ENCODE measurements around the gene COX19.

Gene COX19

DNA sequence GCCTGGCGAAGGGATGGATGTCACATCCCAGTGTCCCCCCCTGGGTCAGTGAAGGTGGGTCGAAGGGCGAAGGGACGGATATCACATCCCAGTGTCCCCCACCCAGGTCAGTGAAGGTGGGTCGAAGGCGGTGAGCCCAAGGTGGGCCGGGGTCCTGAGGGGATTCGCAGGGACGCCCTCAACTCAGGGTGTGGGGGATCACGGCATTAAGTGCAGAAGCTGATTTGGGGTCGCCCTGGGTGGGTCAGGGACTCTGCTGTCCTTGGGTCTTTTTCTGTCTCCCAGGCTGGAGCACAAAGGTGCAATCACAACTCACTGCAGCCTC lies 42.7 kb downstream of the COX19 start:
- no peak for DNase-seq (ENCODE audit: extremely low spot score)
- TF ChIP-seq L3MBTL2 (conservative IDR thresholded peaks at IDR 0.05) (no peak), CTBP1 (IDR thresholded peaks at IDR 0.05; ENCODE audit: borderline replicate concordance) (no peak), FOXM1 (IDR thresholded peaks at IDR 0.05; ENCODE audit: borderline replicate concordance) (no peak), FOXK2 (IDR thresholded peaks at IDR 0.05) (no peak), LEF1 (IDR thresholded peaks at IDR 0.05; ENCODE audit: borderline replicate concordance) (no peak), ELF4 (IDR thresholded peaks at IDR 0.05) (no peak), ARNT (IDR thresholded peaks at IDR 0.05) (no peak), ZNF384 (IDR thresholded peaks at IDR 0.05) (no peak), SP1 (IDR thresholded peaks at IDR 0.05) (no peak), NFRKB (IDR thresholded peaks at IDR 0.05) (no peak), HDGF (IDR thresholded peaks at IDR 0.05; ENCODE audit: borderline replicate concordance) (no peak), TARDBP (IDR thresholded peaks at IDR 0.05) (no peak), BHLHE40 (IDR thresholded peaks at IDR 0.05; ENCODE audit: borderline replicate concordance) (no peak), FOXA1 (IDR thresholded peaks at IDR 0.05) (no peak), SUZ12 (IDR thresholded peaks at IDR 0.05) (no peak)
- TF ChIP-seq, protein P1, sequence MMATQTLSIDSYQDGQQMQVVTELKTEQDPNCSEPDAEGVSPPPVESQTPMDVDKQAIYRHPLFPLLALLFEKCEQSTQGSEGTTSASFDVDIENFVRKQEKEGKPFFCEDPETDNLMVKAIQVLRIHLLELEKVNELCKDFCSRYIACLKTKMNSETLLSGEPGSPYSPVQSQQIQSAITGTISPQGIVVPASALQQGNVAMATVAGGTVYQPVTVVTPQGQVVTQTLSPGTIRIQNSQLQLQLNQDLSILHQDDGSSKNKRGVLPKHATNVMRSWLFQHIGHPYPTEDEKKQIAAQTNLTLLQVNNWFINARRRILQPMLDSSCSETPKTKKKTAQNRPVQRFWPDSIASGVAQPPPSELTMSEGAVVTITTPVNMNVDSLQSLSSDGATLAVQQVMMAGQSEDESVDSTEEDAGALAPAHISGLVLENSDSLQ (IDR thresholded peaks at IDR 0.05) = no peak
- CTCF ChIA-PET = no interaction called here
- POLR2A ChIA-PET = no interaction called here

DNA sequence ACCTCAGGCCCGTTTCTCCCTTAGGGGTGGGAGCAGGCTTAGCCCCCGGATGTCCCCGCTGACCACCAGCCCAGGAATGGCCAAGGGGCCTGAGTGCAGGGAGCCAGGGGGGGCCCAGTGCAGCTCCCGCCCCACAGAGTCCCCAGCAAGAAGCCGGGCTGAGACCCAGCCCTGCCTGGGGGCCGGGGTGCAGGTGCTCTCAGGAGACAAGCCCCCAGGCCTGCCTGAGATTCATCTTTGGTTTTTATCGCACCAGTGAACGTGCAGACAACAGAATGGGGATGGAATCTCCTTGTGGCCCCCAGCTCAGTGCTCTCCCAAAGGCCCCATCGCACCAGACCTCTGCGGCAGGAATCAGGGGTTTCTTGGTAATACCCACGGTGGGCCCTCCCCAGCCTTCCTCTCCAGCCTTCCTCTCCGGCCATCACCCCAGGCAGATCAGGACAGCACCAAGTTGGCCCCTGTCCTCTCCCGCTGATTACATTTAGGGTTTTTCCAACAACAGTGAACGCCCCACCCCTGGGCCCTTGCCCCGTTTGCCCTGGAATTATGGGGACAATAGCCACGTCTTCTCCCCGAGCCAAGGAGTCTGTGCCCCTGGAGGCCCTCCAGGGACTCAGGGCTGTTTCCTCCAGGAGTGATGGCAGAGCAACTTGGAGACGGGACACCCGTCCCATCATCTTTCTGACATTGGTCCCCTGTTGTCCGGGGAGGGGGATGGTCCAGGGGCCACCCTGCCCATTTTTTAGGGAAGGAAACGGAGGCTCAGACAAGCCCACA lies 43.3 kb downstream of the COX19 start:
- no peak for TF ChIP-seq FOXA1 (IDR thresholded peaks at IDR 0.05)
- no peak for TF ChIP-seq CTBP1 (IDR thresholded peaks at IDR 0.05; ENCODE audit: borderline replicate concordance)
- TF ChIP-seq SUZ12 (IDR thresholded peaks at IDR 0.05) = no peak
- no peak for TF ChIP-seq HDGF (IDR thresholded peaks at IDR 0.05; ENCODE audit: borderline replicate concordance)
- TF ChIP-seq L3MBTL2 (conservative IDR thresholded peaks at IDR 0.05) = no peak
- TF ChIP-seq TARDBP (IDR thresholded peaks at IDR 0.05) = no peak
- TF ChIP-seq, protein P1 (IDR thresholded peaks at IDR 0.05) = no peak
- no peak for TF ChIP-seq FOXM1 (IDR thresholded peaks at IDR 0.05; ENCODE audit: borderline replicate concordance)
- TF ChIP-seq ARNT (IDR thresholded peaks at IDR 0.05) = no peak
- no peak for TF ChIP-seq ZNF384 (IDR thresholded peaks at IDR 0.05)
- no peak for TF ChIP-seq NFRKB (IDR thresholded peaks at IDR 0.05)
- no peak for DNase-seq (ENCODE audit: extremely low spot score)
- ChIA-PET POLR2A (no interaction called here), CTCF (no interaction called here)

DNA sequence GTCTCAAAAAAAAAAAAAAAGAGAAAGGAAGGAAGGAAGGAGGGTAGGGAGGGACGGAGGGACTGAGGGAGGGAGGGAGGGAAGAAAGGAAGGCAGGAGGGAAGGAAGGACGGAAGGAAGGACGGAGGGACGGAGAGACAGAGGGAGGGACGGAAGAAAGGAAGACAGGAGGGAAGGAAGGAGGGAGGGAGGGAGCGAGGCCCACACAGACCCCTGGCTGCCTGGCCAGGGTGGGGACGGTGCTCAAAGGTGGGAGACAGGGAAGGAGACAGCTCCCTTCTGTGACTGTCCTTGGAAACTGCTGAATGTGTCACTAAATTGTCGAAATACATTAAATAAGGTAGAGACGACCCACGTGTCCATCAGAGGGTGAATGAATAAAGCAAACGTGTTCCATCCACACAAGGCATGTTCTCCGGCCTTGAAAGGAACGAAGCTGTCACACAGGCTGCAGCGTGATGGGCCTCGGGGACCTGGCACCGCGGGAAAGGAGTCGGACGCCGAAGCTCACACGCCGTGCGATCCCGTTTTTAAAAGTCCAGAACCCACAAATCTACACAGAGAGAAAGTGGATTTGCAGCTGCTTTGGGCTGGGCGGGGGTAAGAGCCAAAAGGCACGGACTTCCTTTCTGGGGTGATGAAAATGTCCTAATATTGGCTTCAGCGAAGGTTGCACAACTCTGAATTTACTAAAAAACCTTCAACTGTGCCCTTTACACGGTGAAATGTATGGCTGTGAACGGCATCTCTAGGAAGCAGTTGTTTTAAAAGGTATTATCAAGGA lies 44.2 kb downstream of the COX19 start:
- ChIA-PET CTCF (no interaction called here), POLR2A (no interaction called here)
- DNase-seq (ENCODE audit: extremely low spot score) = no peak
- TF ChIP-seq TARDBP (IDR thresholded peaks at IDR 0.05) (no peak), FOXM1 (IDR thresholded peaks at IDR 0.05; ENCODE audit: borderline replicate concordance) (no peak), ZNF384 (IDR thresholded peaks at IDR 0.05) (no peak), FOXK2 (IDR thresholded peaks at IDR 0.05) (no peak), FOXA1 (IDR thresholded peaks at IDR 0.05) (no peak), CTBP1 (IDR thresholded peaks at IDR 0.05; ENCODE audit: borderline replicate concordance) (no peak)
- TF ChIP-seq, protein P1 (IDR thresholded peaks at IDR 0.05) = no peak

DNA sequence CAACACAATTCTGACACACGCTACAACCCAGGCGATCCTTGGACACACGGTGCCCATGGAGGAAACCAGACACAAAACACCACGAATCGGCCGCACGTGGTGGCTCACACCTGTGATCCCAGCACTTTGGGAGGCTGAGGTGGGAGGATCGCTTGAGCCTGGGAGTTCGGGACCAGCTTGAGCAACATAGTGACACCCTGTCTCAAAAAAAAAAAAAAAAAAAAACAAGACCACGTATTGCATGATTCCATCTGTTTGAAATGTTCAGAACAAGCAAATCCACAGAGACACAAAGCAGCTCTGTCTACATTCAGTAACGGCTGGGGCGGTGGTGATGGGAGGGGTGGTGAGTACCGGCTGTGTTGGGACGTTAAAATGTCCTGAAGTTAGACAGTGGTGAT lies 46.0 kb downstream of the COX19 start:
- POLR2A ChIA-PET = no interaction called here
- no peak for TF ChIP-seq ARNT (IDR thresholded peaks at IDR 0.05)
- no peak for TF ChIP-seq SP1 (IDR thresholded peaks at IDR 0.05)
- TF ChIP-seq NFRKB (IDR thresholded peaks at IDR 0.05) = no peak
- TF ChIP-seq L3MBTL2 (conservative IDR thresholded peaks at IDR 0.05) = no peak
- no peak for TF ChIP-seq LEF1 (IDR thresholded peaks at IDR 0.05; ENCODE audit: borderline replicate concordance)
- no peak for TF ChIP-seq BHLHE40 (IDR thresholded peaks at IDR 0.05; ENCODE audit: borderline replicate concordance)
- CTCF ChIA-PET = no interaction called here
- no peak for DNase-seq (ENCODE audit: extremely low spot score)

DNA sequence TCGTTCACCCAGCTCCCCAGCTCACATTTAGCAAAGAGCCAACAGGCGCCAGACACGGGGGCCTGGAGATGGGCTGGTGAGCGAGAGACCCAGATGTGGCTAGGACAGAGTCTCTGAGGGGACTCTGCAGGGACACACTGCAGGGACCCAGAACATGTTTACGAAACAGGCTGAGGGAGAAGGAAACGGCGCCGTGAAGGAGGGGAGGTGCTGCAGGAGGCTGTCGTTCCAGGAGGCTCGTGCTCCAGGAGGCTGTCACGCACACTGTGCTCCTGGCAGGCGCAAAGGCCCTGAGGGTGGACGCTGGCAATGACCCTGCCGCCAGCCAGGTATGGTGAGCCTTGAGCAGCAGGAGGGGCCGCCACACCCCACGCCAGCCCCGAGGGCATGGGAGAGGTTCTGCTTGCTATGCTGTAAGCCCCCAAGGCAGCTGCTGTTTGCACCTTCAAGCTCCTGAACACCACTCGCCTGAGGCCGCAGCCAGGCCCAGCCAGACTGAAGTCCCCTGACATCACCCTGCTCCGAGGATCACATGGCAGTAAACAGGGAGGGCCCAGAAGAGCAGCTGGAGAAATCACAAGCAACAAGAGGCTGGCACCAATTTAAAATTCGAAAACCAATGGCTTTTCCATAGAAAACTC lies 48.2 kb downstream of the COX19 start:
- TF ChIP-seq ZNF384 (IDR thresholded peaks at IDR 0.05) (no peak), SP1 (IDR thresholded peaks at IDR 0.05) (no peak), HDGF (IDR thresholded peaks at IDR 0.05; ENCODE audit: borderline replicate concordance) (no peak), CTBP1 (IDR thresholded peaks at IDR 0.05; ENCODE audit: borderline replicate concordance) (no peak), ELF4 (IDR thresholded peaks at IDR 0.05) (no peak), SUZ12 (IDR thresholded peaks at IDR 0.05) (no peak), TARDBP (IDR thresholded peaks at IDR 0.05) (no peak), LEF1 (IDR thresholded peaks at IDR 0.05; ENCODE audit: borderline replicate concordance) (no peak), FOXM1 (IDR thresholded peaks at IDR 0.05; ENCODE audit: borderline replicate concordance) (no peak), FOXK2 (IDR thresholded peaks at IDR 0.05) (no peak), L3MBTL2 (conservative IDR thresholded peaks at IDR 0.05) (no peak), FOXA1 (IDR thresholded peaks at IDR 0.05) (no peak), ARNT (IDR thresholded peaks at IDR 0.05) (no peak), BHLHE40 (IDR thresholded peaks at IDR 0.05; ENCODE audit: borderline replicate concordance) (no peak), NFRKB (IDR thresholded peaks at IDR 0.05) (no peak)
- TF ChIP-seq, protein P1 (IDR thresholded peaks at IDR 0.05) = no peak
- DNase-seq (ENCODE audit: extremely low spot score) = no peak
- ChIA-PET CTCF (no interaction called here), POLR2A (no interaction called here)

Measured in HEK293T (cell line).